AG08395 (cell line): ENCODE measurements around the gene FOXP1.

Experiments
- DNase-seq: peaks from one replicate; pipeline ENCODE4 v3.0.0; 2012; ENCODE audit warnings: mixed read lengths, low spot score

The FOXP1 gene

GRCh38 chr3:71304684-71305083, 278.8 kb downstream of the FOXP1 start:
- no peak for DNase-seq

- no peak for DNase-seq
Measured at GRCh38 chr3:71304247-71304646, 279.3 kb downstream of the FOXP1 start.

- DNase-seq: no peak
Measured at GRCh38 chr3:71303627-71304200, 279.8 kb downstream of the FOXP1 start.

DNA sequence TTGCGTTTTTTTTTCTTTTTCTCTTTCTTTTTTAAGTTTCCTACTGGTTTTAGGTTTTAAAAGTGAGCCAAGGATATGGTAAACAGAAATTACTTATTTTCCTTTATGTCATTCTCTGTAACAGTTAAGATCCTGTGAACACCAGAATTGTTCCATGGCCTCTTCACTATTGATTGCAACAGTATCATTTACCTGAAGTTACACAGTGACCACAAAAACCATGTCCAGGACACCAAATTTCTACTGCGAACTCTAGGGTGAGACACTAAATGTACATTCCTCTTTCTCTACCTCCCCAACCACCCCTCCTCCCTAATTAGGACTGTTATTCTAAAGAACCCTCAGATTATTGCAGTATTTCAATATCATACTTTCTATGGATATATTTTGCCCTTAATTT, 280.9 kb downstream of the FOXP1 start:
- DNase-seq: no peak

DNA sequence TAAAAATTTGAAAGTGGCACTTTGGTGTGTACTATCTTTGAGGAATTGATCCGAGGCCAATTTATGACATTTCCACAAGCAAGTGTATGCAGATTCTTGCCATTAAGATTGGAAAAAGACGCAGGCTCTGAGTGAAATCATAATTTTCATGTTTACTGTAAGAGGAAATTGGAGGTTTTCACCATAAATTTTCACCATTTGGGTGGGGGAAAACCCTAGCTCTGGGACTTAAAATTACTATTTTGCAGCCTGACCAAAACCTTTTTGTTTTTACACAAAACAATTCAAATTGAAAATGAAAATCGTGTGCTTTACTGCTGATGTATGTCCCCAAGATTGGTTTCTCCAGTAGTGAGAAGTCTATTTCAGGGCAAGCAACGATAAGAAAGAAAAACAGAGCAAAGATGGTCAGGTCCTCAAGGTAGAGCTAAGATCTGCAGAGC, 282.6 kb downstream of the FOXP1 start:
- no peak for DNase-seq

DNA sequence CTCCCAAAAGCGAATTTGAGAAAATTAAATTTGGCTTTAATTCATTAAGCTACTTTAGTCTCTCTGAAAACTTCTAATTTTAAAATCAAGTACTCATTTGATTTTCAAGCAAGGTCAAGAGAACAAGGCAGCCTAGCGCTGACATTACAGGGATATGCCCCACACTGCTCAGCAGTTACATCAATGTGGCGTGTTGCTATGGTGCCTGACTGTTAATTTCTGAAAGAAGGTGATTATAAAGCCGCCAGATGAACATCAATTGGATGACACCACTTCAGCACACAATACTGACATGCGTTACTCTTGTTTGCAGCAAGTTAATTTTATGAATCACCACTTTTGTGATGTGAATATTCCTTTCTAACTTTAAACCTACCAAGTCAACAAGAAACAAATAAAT, 284.4 kb downstream of the FOXP1 start:
- no peak for DNase-seq

DNA sequence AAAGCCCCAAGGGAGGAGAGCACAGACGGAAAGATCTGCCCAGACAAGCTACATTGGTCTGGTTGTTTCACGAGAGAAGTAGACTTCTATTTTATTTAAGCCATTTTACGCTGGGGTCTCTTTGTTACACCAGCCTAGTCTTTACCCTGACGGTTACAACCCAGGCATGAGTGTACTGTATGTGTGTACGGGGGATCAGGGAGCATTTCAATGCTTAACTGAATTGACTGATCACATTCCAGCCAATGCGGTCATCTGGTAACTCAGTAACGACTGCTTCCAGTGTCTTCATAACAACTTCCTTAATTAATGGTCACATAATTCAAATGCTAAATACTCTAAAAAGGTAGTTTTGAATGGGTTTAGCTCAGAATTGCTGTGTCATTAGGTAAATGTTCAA, 288.6 kb downstream of the FOXP1 start:
- no peak for DNase-seq

DNA sequence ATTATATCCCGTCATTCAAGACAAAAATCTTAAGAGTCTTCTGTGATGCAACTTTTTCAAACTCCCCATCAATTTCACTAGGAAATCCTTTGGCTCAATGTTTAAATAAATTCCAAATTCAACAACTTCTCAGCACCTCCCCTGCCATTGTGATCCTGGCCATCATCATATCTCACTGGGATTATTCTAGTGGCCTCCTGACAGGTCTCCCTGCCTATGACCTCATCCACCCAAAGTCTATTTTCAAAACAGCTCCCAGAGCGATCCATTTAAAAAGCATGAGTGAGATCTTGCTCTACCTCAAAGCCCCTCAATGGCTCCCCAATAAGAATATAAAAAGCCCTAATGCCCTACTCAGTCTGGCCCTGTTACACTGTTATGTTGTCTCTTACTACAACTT, 293.2 kb downstream of the FOXP1 start:
- no peak for DNase-seq

DNA sequence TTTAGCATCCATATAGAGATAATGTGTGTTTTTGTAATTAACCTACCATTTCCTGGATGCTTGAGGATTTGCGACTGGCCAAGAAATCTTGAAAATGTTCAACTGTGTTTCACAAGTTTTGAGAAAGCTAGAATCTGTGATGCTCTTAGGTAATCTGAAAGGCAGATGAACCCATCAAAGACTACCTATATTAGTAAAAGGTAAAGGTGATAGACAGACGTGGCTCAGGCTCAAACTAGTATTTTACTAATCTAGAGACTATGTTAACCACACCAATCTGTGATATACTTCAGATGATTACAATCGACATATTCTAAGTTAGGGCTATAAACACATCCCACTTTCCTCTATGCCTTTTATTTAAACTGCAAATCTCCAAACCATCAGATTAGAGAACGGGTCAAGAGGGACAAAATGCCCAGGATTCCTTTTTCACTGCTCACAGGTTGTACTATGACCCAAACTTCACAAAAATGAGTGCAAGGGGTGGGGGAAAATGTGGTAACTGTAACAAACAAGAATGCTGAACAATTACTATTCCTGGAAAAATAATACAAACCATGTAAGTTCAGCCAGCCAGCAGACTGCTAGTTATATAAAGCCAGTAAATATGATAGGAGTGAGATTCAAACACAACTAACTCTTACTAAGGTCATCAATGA, 295.1 kb downstream of the FOXP1 start:
- no peak for DNase-seq

DNA sequence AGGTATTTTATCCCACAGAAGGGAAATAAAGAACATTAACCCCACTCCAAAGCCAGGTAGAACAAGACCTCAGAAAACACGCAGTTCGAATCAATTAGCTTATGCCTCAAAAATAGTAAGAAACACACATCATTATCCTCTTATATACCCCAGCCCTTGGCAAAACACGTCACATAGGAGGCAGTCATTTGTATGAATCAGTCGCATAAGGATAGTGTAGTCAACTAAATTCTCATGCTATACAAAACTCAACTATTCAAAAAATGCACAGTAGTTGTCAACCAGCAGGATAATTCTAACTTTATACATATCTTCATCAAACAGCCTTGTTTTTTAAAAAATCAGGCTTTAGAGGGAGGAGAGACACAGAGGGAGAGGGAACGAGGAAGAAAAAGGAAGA, 298.4 kb downstream of the FOXP1 start:
- DNase-seq: no peak

DNA sequence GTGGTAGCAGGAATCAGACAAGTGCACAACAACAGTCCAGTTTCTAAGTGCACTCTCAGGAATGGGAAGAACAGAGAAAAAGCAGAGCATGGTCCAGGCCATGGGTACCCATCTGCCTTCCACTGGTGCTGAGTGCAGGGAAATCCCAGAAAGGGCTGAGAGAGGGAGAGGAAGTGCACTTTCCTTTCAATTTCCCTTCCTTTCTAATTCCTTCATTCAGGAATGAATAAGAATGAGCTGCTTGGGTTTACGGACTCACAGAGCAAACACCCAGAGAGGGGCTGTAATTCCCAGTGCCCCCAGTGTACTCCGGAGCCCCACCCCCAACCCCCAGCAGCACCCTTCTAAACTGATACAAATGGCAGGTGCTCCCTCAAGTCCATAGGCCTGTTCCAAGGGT, 300.6 kb downstream of the FOXP1 start:
- no peak for DNase-seq

GRCh38 chr3:71281280-71281679, 302.2 kb downstream of the FOXP1 start:
- DNase-seq: no peak

- no peak for DNase-seq
Measured at GRCh38 chr3:71277341-71277740, 306.2 kb downstream of the FOXP1 start.

DNA sequence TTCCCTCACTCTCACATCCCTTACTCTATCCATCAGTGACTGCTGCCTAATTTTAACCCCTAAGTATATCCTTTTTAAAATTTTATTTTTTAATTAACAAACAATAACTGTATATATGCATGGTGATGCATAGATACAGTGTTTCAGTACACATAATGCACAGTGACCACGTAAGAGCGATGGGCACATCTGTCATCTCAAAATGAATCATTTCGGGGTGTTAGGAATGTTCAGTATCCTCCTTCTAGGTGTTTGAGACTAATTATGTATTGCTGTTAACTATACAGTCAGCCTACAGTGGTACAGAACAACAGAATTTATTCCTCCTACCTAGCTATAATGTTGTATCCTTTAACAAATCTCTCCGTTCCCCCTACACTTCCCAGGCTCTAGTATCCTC, 307.0 kb downstream of the FOXP1 start:
- no peak for DNase-seq

- no peak for DNase-seq
Measured at GRCh38 chr3:71273453-71273852, 310.1 kb downstream of the FOXP1 start.

DNA sequence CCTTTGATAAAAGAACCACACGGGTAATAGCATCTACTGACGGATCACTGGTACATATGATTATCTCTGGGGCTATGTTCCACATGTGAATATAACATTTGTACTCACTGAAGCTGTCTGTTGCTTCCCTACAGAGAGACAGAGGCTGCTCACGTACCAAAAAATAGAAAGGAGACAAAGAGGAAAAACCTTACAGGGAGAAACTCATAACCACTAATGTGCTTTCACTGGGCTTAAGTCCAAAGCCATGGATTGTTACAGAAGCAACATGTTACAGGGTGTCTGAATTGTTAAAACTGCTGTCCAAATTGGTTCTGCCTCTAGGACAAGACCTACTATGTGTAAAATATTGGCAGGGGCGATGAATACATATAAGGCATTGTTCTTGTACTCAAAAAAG, 311.9 kb downstream of the FOXP1 start:
- no peak for DNase-seq

DNA sequence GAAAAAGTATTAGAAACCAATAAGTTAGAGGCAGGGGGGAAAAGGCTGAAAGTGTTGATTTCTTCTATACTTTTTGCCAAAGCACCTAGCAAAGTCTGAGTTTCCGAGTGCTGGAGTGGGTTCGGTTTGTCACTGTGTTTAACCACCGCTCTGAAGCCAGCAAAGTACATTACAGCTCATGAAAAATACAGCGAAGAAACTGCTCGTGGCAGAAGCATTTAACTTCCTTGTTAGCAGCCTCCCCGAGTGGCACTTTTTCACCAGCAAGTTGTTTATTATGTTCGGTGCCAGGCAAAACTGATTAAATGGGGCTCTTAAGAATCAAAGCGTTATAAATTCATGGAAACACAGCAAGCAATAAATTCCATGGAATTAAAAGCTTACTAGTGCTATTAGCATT, 313.6 kb downstream of the FOXP1 start:
- DNase-seq: no peak

DNA sequence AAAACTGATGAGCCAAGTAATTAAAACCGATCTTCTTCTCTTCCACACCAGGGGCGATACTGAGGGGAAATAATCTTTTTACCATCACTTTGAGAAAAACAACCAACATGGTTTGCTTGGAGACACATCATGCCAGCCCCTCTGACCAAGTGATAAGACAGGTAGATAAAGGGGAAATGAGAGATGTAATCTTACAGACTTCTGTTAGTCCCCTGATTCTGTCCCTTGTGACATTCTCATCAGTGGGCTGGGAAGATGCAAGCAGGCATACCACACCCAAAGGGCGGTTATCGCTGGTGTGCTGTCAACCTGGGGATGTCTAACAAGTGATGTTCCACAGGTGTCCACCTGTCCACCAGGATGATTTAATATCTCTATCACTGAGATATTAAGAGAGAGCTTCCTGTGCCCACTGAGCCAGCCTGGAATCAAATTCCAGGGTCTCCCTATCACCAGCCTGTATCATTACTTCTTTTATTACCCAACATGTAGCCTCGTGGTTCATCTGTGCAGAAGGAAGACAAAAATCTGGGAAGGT, 315.0 kb downstream of the FOXP1 start:
- no peak for DNase-seq

GRCh38 chr3:71266875-71267274, 316.7 kb downstream of the FOXP1 start:
- DNase-seq: no peak

DNA sequence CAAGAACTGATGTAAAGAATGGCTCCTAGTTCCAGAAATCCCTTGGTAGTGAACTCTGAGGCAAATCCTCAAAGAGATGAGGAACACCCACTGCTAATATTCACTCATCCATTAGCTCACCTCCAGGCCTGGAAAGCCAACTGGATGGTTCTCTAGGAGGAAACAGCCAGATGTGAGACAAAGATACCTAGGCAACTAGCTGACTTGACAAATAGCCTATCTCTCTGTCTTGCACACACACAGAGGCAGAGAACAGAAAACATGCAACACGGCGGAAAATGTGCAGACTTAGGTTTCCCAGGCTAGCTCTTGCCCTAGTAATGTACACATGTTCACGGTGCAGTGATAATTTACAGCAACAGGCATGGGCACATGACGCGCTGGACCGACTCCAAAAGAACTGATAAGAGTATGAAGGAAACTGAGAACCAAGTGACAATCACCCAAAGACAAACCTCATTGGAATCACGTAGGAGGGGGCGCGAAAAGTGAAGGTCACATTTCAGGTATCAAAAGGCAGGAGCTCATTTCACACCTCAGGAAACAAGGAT, 318.1 kb downstream of the FOXP1 start:
- DNase-seq: no peak

- no peak for DNase-seq
Measured at GRCh38 chr3:71264840-71265239, 318.7 kb downstream of the FOXP1 start.

DNA sequence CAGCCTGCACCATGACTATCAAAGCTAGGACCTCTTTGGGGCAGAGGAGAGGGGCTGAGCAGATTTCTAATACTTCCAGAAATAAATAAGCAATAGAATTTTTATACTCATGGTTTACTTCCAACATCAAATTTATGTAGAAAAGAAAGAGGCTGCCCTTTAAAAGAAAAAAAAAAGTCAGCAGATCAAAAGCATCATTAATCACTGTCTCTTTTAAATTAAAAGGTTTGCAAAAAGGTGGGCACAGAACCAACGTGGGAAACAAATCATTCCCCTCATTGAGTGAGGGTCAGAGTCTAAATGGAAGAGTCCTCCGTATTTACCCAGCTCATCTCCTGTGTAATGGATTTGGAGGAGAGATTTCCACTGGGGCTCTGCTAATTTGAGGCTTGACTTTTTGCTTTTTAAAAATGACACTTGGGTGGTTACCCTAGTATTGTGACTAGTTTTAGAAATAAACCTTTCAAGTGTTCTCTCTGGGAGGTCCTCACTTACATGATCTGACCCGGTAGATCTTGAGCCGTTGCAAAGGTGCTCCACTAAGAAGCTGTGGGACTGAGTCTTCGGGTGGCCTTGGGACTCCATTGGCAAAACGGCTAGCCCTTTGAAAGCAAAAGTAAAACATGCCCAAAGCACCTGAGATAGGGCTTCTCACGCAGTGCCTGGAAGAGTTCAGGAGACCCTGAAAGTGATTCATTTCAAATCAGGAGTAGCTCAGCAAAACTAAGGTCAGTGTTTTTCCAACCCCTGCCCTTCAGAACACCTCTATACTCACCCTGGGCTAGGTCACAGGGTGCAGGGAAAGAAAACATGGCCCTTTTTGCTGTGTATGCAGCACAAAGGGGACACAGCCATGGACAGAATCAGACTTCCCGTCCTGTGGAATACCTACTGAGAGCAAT, 320.9 kb downstream of the FOXP1 start:
- no peak for DNase-seq

DNA sequence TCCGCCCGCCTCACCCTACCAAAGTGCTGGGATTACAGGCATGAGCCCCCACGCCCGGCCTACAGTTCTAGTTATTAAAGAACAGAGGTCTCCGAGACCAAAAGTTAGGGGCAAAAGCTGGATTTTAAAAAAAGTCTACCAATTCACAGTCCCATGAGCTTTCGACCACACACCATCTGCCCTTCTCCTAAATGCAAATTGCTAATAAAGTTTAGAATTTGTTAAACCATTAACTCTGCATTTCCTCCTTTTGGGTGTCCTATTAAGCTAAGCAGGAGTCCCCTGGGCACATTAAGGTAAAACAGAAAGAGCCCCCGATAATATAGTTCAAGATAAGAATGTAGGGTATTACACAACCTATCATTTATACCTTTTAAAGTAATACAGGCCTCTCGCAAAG, 322.7 kb downstream of the FOXP1 start:
- DNase-seq: no peak
